ENCODE measurements around the gene FBXL4.

The FBXL4 gene

GRCh38 chr6:98905759-98906158, 42.0 kb downstream of the FBXL4 start:
- H3K9ac ChIP-seq (ENCODE audit: low read depth, low read length), result no peak overlapping the region
- no peaks in the 10 kb centered on the region for H4K20me1 ChIP-seq (ENCODE audit: insufficient read depth, low read length)
- H3K4me3 ChIP-seq (ENCODE audit: low read depth in 1 of 2, low read length in 2 of 2), result no peak overlapping the region
- TF ChIP-seq EZH2 (IDR thresholded peaks at IDR 0.05; ENCODE audit: borderline replicate concordance, low read depth, low read length, severe bottlenecking) (no peak), CTCF (IDR thresholded peaks at IDR 0.05; ENCODE audit: borderline replicate concordance, extremely low read depth, low read length, poor library complexity, severe bottlenecking) (no peak)
- no peak overlapping the region for H3K4me2 ChIP-seq (ENCODE audit: insufficient read depth, low read length)
- no peak overlapping the region for H2AFZ ChIP-seq (ENCODE audit: low read depth, low read length)
- H3K9me3 ChIP-seq (ENCODE audit: insufficient read depth, low read length, severe bottlenecking), result no peaks in the 10 kb centered on the region
- H3K79me2 ChIP-seq (ENCODE audit: insufficient read depth, low read length), result no peaks in the 10 kb centered on the region
- H3K27me3 ChIP-seq (ENCODE audit: insufficient read depth, low read length, poor library complexity), result no peaks in the 10 kb centered on the region
- DNase-seq (no peak), ATAC-seq (ENCODE audit: insufficient read depth, low read depth) (no peak)
- peaks cover 40% of the 10 kb centered on the region; the same call in 1 of the 2 replicates for H3K36me3 ChIP-seq (ENCODE audit: insufficient read depth, low read length)
- H3K27ac ChIP-seq (ENCODE audit: low read length), result no peak overlapping the region
- no peaks in the 10 kb centered on the region for H3K4me1 ChIP-seq (ENCODE audit: insufficient read depth, low read length)

- Histone ChIP-seq H3K9me3 (ENCODE audit: insufficient read depth, low read length, severe bottlenecking) (no peaks in the 10 kb centered on the region), H3K79me2 (ENCODE audit: insufficient read depth, low read length) (no peaks in the 10 kb centered on the region), H4K20me1 (ENCODE audit: insufficient read depth, low read length) (no peaks in the 10 kb centered on the region), H3K27me3 (ENCODE audit: insufficient read depth, low read length, poor library complexity) (no peaks in the 10 kb centered on the region), H3K4me2 (ENCODE audit: insufficient read depth, low read length) (no peak overlapping the region), H3K27ac (ENCODE audit: low read length) (no peak overlapping the region), H3K4me3 (ENCODE audit: low read depth in 1 of 2, low read length in 2 of 2) (no peak overlapping the region), H2AFZ (ENCODE audit: low read depth, low read length) (no peak overlapping the region), H3K36me3 (ENCODE audit: insufficient read depth, low read length) (peaks cover 57% of the 10 kb centered on the region; the same call in 1 of the 2 replicates), H3K9ac (ENCODE audit: low read depth, low read length) (no peak overlapping the region), H3K4me1 (ENCODE audit: insufficient read depth, low read length) (no peaks in the 10 kb centered on the region)
- DNase-seq (no peak), ATAC-seq (ENCODE audit: insufficient read depth, low read depth) (no peak)
- TF ChIP-seq CTCF (IDR thresholded peaks at IDR 0.05; ENCODE audit: borderline replicate concordance, extremely low read depth, low read length, poor library complexity, severe bottlenecking) (no peak), EZH2 (IDR thresholded peaks at IDR 0.05; ENCODE audit: borderline replicate concordance, low read depth, low read length, severe bottlenecking) (no peak)
Measured at GRCh38 chr6:98904096-98904495, 43.6 kb downstream of the FBXL4 start.

GRCh38 chr6:98900706-98901105, 47.0 kb downstream of the FBXL4 start:
- H3K4me3 ChIP-seq (ENCODE audit: low read depth in 1 of 2, low read length in 2 of 2), result no peak overlapping the region
- no peaks in the 10 kb centered on the region for H3K79me2 ChIP-seq (ENCODE audit: insufficient read depth, low read length)
- no peaks in the 10 kb centered on the region for H3K4me1 ChIP-seq (ENCODE audit: insufficient read depth, low read length)
- no peak overlapping the region for H2AFZ ChIP-seq (ENCODE audit: low read depth, low read length)
- H3K9ac ChIP-seq (ENCODE audit: low read depth, low read length), result no peak overlapping the region
- no peaks in the 10 kb centered on the region for H4K20me1 ChIP-seq (ENCODE audit: insufficient read depth, low read length)
- H3K9me3 ChIP-seq (ENCODE audit: insufficient read depth, low read length, severe bottlenecking), result no peaks in the 10 kb centered on the region
- H3K27me3 ChIP-seq (ENCODE audit: insufficient read depth, low read length, poor library complexity), result no peaks in the 10 kb centered on the region
- H3K27ac ChIP-seq (ENCODE audit: low read length), result no peak overlapping the region
- ATAC-seq (ENCODE audit: insufficient read depth, low read depth), result no peak
- no peak for TF ChIP-seq EZH2 (IDR thresholded peaks at IDR 0.05; ENCODE audit: borderline replicate concordance, low read depth, low read length, severe bottlenecking)
- no peak overlapping the region for H3K4me2 ChIP-seq (ENCODE audit: insufficient read depth, low read length)
- peaks cover 68% of the 10 kb centered on the region; the same call in 1 of the 2 replicates for H3K36me3 ChIP-seq (ENCODE audit: insufficient read depth, low read length)
- no peak for DNase-seq

GRCh38 chr6:98894810-98895209, 52.9 kb downstream of the FBXL4 start:
- peaks cover 46% of the 10 kb centered on the region; the same call in 1 of the 2 replicates for H3K36me3 ChIP-seq (ENCODE audit: insufficient read depth, low read length)

More at GRCh38 chr6:98894810-98895209, 52.9 kb downstream of the FBXL4 start:
- H3K27me3 ChIP-seq (ENCODE audit: insufficient read depth, low read length, poor library complexity), result no peaks in the 10 kb centered on the region
- no peaks in the 10 kb centered on the region for H3K4me1 ChIP-seq (ENCODE audit: insufficient read depth, low read length)
- DNase-seq (no peak), ATAC-seq (ENCODE audit: insufficient read depth, low read depth) (no peak)
- no peak overlapping the region for H2AFZ ChIP-seq (ENCODE audit: low read depth, low read length)
- no peak overlapping the region for H3K9ac ChIP-seq (ENCODE audit: low read depth, low read length)
- TF ChIP-seq CTCF (IDR thresholded peaks at IDR 0.05; ENCODE audit: borderline replicate concordance, extremely low read depth, low read length, poor library complexity, severe bottlenecking), result no peak
- TF ChIP-seq EZH2 (IDR thresholded peaks at IDR 0.05; ENCODE audit: borderline replicate concordance, low read depth, low read length, severe bottlenecking), result no peak
- no peak overlapping the region for H3K27ac ChIP-seq (ENCODE audit: low read length)
- H3K79me2 ChIP-seq (ENCODE audit: insufficient read depth, low read length), result no peaks in the 10 kb centered on the region
- no peak overlapping the region for H3K4me3 ChIP-seq (ENCODE audit: low read depth in 1 of 2, low read length in 2 of 2)
- no peak overlapping the region for H3K4me2 ChIP-seq (ENCODE audit: insufficient read depth, low read length)
- no peaks in the 10 kb centered on the region for H4K20me1 ChIP-seq (ENCODE audit: insufficient read depth, low read length)
- H3K9me3 ChIP-seq (ENCODE audit: insufficient read depth, low read length, severe bottlenecking), result no peaks in the 10 kb centered on the region

All from DND-41 (cell line).